NCI-H774 (cell line): ENCODE data around the gene ALG8.
"Not testable (repeated sequence)": the region's sequence is repeated elsewhere in the genome, so short reads cannot be mapped to it uniquely, and the experiment has no call there.

Experiments
- DNase-seq: peaks from one replicate; lab custom pipeline; 2025; lab: John Stamatoyannopoulos, UW

The ALG8 gene

DNA sequence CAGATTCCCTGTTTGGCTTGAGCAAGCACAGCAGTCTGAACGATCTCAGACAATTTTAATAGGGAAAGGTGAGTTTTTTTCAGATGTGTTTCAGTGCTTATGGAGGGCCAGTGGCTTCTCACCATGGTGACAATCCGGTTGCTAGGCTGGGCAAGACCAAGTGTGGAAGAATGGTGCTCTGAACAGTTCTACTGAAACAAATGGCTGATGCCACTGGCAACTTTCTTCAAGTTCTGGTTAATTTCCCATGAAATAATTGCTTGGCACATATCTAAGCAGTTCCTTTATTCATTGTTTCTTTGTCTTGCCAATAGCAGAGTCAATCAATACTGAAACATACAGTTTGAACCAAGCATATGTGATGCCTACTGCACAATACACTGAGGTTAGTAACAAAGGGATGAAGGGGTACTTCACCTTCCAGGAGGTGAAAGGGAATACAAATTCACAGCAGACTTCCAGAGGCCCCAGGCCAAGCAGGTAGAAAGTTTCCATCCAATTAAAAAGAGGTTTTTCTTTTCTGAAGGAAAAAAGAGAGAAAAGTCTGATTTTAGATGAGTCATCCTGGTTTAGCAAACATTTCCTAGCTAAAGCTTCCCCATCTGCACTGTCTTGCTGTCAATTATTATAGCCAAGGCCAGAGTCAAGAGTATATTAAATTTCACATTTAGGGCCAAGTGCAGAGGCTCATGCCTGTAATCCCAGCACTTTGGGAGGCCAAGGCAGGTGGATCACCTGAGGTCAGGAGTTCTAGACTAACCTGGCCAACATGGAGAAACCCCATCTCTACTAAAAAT lies 38.6 kb downstream of the ALG8 start:
- DNase-seq, result peak; percentile 41

DNA sequence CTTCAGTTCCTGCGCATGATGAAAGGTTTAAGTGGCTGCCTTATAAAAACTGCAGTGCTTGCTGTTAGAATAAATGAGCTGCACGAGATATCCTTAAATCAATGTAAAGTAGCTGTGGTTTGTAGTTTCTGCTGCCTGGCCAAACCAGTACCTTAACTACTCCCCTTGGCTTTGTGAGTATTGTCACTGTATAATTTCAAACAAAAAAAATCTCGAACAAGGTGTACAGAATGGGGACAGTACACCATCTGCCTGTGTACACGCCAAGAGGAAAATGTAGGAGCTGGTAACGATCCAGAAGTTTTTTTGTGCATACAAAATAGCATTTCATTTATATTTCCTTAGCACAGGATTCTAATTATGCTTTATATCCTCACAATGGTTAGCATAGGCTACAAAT lies 39.2 kb downstream of the ALG8 start:
- no peak for DNase-seq

DNA sequence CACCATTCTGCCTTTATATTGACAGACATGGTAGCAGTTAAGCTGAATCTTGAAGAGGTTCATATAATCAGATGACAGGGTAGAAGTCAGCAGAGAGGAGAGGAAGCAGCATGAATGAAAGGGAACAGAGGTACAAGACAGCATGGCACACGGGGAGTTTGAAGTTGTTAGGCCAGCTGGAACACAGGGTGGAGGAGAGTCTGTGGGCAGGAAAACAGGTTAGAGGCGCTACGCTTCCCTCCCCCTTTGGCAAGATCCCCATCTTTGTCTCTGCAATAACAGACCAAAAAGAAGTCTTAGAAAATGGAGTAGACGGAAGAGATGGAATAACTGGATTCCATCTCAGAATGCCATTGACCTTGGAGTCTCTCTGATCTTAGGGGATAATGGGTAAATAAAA lies 39.8 kb downstream of the ALG8 start:
- no peak for DNase-seq

DNA sequence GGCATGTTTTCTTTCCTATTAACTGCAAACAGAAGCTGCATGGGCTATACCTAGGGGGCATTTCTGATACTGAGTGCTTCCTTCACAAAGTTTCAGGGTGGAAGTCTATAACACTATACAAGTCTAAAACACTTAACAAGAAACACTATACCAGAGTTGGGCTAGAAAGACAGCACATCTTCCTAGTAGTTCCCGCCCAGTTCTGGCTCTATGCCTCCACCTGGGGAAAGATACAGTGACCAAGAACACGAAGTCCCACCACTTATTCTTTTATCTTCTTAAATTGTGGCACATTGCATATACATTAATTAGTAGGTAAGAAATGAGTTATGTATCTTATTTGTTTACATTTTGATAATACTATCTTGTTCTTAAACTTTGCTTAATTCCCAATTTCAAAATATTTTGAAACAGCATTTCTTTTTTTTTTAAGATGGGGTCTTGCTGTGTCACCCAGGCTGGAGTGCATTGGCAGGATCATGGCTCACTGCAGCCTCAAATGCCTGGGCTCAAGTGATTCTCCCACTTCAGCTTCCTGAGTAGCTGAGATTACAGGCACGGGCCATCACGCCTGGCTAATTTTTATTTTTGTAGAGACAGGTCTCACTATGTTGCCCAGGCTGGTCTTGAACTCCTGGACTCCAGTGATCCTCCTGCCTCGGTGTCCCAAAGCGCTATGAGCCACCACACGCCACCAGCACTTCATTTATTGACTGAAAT lies 41.6 kb downstream of the ALG8 start:
- no peak for DNase-seq

DNA sequence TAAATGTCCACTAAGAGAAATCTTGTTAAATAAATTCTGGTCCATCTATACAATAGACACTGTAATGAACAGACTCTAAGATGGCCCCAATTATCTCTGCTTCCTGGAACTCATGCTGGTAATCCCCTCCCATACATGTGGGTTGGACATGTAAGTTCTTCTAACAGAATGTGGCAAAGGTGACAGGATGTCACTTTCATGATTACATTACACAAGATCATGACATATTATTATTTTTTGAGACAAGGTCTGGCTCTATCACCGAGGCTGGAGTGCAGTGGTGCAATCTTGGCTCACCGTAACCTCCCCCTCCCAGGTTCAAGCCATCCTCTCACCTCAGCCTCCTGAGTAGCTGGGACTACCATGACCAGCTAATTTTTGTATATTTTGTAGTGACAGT lies 45.2 kb downstream of the ALG8 start:
- no peak for DNase-seq

DNA sequence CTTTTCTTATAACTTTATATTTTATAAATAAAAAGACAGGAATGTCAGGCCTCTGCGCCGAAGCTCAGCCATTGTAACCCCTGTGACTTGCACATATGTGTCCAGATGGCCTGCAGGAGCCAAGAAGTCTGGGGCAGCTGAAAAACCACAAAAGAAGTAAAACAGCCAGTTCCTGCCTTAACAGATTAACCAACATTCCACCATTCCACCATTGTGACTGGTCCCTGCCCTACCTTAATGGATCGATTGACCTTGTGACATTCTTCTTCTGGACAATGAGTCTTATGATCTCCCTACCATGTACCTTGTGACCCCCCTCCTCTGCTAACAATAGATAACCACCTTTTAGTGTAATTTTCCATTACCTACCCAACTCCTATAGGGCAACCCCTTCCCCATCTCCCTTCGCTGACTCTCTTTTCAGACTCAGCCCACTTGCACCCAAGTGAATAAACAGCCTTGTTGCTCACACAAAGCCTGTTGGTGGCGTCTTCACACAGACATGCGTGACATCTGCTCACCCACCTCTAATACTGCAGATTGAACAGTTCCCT lies 52.8 kb downstream of the ALG8 start:
- DNase-seq, result not testable (repeated sequence)

DNA sequence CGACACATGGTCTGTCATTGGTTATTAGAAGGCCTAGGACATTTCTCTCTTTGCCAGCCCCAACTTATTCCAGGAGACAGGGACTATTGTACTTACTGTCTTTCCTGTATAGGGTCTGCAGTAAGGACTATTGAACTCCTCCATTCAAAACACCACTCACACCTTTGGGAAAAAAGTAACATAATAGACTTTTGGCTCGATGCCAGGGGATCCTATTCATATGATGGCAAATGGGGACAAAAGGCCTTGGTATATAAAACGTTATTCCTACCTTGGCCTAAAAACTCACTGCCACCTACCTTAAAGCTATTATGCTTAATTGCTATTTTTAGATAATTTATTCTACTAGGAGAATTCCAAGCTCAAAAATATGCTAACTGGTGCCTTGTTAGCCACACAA lies 53.5 kb downstream of the ALG8 start:
- no peak for DNase-seq

DNA sequence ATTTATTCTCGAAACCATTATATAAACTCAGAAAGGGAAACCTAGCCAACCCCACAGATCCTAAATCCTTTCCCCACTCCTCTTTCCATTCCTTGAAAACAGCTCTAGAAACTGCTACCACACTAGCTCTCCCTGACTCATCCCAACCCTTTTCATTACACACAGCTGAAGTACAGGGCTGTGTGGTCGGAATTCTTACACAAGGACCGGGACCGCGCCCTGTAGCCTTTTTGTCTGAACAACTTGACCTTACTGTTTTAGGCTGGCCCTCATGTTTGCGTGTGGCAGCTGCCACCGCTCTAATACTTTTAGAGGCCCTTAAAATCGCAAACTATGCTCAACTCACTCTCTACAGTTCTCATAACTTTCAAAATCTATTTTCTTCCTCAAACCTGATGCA lies 54.9 kb downstream of the ALG8 start:
- not testable (repeated sequence) for DNase-seq

DNA sequence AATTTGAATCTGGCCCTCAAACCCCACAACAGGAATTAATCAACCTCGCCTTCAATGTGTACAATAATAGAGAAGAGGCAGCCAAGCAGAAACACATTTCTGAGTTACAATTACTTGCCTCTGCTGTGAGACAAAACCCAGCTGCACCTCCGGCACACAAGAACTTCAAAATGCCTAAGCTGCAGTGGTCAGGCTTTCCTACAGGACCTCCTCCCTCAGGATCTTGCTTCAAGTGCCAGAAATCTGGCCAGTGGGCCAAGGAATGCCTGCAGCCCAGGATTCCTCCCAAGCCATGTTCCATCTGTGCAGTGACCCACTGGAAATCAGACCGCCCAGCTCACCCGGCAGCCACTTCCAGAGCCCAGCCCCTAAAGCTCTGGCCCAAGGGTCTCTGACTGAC lies 56.4 kb downstream of the ALG8 start:
- DNase-seq, result no peak

DNA sequence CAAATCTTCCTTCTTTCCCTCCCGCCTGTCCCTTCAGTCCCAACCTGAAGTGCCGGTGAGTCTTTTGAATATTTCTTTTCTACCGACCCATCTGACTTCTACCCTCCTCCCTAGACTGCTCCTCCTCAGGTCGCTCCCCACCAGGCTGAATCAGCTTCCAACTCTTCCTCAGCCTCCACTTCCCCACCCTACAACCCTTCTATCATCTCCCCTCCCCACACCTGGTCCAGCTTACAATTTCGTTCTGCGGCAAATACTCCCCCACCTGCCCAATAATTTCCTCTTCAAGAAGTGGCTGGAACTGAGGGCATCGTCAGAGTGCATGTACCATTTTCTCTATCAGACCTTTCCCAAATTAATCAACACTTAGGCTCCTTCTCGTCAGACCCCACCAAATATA lies 57.3 kb downstream of the ALG8 start:
- no peak for DNase-seq

DNA sequence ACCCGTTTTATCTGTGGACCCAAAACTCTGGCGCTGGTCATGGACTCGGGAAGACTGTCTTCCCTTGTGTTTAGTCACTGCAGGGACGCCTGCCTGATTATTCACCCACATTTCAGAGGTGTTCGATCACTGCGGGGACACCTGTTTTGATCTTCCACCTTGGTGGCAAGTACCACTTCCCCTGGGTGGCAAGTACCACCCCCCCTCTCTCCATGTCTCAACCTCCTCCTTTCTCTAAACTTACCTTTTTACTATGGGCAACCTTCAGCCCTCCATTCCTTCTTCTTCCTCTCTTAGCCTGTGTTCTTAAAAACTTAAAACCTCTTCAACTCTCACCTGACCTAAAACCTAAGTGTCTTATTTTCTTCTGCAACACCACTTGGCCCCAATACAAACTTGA lies 57.8 kb downstream of the ALG8 start:
- no peak for DNase-seq

DNA sequence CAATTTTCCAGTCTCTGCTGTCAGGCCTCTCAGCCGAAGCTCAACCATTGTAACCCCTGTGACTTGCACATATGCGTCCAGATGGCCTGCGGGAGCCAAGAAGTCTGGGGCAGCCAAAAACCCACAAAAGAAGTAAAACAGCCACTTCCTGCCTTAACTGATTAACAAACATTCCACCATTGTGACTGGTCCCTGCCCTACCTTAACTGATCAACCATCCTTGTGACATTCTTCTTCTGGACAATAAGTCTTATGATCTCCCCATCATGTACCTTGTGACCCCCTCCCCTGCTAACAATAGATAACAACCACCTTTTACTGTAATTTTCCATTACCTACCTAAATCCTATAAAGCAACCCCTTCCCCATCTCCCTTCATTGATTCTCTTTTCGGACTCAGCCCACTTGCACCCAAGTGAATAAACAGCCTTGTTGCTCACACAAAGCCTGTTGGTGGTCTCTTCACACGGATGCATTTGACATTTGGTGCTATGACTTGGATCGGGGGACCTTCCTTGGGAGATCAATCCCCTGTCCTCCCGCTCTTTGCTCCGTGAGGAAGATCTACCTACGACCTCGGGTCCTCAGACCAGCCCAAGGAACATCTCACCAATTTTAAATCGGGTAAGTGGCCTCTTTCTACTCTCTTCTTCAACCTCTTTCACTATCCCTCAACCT lies 58.5 kb downstream of the ALG8 start:
- no peak for DNase-seq

DNA sequence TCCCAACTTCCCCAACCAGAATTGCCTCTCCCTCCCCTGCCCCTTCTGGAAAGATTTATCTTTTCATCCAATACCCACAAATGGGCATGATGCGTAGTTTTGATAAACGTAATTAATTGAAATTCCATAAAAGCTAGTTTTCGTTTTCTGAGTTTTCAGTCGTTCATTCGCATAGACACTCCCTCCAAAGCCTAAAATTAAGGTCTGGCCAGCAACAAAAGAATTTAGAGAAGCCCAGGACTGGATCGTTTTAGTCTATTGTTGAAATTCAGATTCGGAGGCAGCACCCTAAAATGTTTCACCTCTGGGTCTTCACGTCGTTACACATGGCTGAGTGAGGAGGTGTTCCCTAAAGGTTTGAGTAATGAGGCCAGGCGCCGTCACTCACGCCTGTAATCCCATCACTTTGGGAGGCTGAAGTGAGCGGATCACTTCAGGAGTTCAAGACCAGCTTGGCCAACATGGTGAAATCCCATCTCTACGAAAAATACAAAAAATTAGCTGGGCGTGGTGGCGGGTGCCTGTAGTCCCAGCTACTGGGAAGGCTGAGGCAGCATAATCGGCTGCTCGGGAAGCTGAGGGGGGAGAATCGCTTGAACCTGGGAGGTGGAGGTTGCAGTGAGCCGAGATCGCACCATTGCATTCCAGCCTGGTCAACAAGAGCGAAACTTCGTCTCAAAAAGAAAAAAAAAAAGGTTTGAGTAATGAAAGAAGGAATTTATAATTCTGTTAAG lies 59.2 kb downstream of the ALG8 start:
- no peak for DNase-seq

DNA sequence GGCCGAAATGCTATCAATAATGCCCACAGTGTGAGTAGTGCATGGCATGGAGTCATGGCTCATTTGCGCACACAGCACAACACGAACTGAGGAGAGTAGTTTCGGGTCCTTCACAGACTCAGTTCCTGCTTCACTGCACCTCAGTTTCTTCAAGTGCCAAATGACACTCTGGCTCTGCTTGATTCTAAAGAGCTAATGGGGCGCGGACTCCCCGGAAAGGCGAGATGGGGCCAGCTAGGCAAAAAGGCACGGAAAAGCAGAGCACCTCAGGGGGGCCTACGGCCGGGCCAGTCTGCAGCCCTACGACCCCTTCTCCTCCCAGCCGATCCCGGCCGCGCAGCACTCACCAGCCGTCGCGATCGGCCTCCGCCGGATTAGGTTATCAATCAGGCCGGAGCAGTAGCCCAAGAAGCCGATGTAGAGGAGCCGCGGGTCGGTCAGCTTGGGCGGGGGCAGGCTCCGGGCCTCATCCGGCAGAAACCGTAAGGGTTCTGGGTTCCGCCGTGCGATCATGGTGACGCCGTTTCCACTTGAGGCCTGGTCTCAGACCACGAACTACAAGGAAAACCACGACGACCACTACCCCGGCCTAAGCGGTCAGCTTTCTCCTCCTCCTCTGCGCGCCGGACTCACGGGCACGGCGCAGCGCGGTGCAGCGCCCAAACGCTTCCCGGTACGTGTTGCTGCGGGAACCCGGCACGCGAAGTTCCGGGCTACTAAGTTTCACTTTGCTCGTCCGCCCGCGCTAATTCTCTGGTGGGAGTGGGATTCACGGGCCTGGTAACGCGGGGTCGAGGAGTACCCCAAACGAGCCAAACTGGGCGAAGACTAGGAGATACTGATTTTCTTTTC lies 60.0 kb downstream of the ALG8 start, which contains the start of gene NDUFC2:
TSS of gene NDUFC2 (minus strand) at position 631 of the 852 bp plus-strand sequence. CDS start at position 513, 118 bp downstream.
- peak; percentile 77 for DNase-seq

DNA sequence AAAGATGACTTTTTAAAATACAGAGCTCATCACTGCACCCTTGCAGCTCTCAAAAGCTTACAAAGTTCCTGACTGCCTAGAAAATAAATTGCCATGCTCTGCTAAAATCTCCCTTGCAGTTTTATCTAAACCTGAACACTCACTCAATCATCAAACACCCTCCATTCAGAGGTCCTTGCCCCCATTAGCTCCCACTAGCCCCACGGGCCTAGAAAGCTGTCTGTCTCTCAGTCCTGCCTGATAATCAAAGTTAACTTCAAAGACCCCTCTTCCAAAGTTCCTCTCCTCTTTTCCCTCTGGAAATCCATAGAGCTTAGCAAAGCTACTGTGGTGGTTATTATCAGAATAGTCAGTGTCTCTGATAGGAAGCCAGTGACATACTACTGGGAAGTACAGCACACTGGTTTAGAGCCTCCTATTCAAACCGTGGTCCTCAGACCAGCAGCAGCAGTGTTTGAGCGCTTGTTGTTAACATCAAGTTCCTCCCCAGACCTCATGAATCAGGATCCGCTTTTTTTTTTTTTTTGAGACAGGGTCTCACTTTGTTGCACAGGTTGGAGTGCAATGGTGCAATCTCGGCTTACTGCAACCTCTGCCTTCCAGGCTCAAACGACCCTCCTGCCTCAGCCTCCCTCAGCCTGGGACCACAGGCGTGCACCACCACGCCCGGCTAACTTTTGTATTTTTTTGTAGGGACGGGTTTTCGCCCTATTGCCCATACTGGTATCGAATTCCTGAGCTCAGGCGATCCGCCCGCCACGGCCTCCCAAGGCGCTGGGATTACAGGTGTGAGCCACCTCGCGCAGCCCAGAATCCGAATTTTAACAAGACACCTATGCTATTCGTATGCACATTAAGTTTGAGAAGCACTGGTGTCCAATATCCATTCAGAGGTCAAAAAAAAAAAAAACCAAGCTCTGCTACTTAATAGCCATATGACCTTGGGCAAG lies 60.9 kb downstream of the ALG8 start:
- DNase-seq, result no peak

DNA sequence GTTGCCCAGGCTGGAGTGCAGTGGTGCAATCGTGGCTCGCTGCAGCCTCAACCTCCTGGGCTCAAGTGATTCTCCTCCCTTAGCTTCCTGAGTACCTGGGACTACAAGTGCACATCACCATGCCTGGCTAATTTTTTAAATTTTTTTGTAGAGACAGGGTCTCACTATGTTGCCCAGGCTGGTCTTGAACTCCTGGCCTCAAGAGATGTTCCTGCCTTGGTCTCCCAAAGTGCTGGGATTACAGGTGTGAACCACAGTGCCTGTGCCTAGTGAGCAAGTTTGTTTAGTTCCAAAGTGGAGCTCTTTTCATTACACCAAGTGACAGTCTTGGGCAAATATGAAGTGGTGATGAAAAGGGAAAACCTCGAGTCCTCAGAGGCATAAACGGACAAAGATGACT lies 61.8 kb downstream of the ALG8 start:
- not testable (repeated sequence) for DNase-seq

DNA sequence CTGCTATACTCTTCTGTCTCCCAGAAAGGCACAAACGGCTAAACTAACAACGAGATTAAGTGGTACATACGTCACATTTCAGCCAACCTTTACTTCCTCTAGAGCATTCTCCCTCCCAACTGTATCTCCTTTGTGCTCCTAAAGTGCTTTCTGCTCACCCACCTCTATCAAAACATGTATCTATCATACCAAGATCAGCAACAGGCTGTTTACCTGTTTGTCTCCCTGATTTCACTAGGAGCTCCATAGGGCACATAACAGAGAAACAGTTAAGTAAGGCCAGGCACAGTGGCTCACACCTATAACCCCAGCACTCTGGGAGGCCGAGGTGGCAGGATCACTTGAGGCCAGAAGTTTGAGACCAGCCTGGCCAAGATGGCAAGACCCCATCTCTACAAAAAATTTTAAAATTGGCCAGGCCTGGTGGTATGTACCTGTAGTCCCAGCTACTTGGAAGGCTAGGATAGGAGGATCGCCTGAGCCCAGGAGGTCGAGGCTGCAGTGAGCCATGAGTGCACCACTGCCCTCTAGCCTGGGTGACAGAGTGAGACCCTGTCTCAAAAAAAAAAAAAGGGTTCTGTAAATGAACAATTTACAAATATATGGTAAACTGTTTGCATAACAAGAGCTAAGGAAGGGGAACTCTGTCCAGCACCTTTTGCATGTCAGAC lies 62.6 kb downstream of the ALG8 start:
- no peak for DNase-seq

DNA sequence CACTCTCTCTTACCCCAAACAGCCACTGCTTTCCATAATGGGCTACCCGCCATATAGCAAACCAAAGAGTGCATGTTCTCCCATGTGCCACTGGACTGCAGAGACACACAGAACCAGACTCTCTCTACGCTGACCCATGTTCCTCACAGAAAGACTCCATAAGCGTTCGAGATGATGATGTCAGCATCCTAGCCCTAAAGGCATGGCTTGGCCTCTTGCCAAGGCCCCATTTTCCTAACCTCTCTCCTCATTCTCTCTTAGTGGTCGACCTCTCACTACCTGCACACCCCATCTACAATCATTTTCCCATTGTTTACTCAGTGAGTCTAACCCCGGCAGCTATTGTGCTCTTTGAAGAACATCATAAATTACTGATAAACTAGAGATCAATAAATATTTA lies 64.7 kb downstream of the ALG8 start:
- DNase-seq, result no peak

DNA sequence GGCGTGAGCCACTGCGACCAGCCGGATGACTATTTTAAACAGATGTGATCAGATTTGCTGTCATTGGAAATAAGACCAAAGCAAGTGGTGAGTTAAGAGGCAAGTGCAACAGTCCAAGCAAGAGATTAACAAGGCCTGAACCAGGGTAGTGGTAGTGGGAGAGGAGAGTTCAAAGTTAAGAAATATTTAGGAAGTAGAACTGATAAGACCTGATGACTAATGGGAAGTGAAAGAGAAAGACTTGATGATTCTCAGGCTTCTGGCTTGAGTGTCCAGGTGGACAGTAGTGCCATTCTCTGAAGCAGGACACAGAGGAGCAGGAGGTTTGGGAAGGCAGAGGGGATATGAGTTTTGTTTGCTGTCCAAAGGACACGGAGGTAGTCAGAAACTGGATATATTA lies 67.0 kb downstream of the ALG8 start:
- no peak for DNase-seq
